Activated naive CD8-positive, alpha-beta T cell treated with anti-CD3 and anti-CD28 coated beads, Interleukin-2, amount 50 U/mL, for 16 hours (primary cell): ENCODE results near the gene LTBP1.

Source experiments
- DNase-seq: peaks from one replicate; pipeline ENCODE4 v3.0.0-alpha.2; 2020; ENCODE audit warnings: low read depth, low spot score

Gene LTBP1

DNA sequence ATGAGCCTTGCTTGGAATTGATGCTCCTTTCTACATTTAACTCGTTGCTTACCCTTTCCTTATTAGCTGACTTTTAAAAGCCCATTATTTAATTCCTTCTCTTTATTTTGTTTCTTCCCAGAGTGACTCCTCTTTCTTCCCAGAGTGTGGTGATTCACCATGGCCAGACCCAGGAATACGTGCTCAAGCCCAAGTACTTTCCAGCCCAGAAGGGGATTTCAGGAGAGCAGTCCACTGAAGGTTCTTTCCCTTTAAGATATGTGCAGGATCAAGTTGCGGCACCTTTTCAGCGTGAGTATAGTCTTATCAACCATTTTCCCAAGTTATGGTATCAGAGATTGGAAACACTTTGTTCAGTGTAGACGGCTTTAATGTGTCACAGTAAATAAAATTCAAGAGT lies 163.7 kb downstream of the LTBP1 start:
- no peak for DNase-seq

DNA sequence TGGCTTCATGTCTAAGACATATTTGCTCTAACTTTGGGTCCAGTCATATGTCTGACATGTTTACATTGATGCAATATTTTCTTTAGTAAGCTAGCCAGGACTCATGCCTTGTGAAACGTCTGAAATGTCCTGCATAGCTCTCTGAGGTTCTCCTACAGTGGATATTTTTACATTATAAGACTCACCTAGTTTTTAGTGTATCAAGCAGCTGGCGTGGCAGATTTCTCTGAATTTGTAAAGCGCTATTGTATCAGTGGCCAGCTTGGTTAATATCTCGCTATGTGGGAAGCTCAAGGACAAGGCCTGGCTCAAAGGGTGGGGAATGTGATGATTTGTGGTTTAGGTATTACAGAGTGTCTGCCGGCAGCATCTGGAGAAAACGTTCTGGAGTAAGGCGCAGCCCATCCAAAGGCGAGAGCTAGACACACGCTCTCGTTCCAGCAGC lies 164.3 kb downstream of the LTBP1 start:
- DNase-seq, result no peak

- no peak for DNase-seq
Measured at GRCh38 chr2:33115196-33115595, 168.4 kb downstream of the LTBP1 start.

DNA sequence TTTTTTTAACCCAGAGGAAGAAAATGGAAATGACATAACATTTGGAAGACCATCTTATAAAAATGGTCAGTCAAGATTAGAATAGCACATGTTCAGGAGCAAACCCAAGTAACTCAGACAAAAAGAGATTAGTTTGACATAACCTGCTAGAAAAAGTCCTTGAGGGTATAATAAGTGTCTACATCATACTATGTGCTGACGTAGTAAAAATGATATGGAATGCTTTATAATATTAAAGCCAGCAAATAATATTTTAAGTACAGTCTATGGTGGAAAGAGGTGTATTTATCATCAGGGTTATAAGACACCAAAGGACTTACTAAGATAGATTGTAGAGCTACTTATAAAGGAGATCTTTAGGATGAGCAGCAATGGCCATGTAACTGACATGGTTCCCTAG lies 169.0 kb downstream of the LTBP1 start:
- no peak for DNase-seq

GRCh38 chr2:33116799-33117198 lies 170.0 kb downstream of the LTBP1 start:
- DNase-seq, result no peak

DNA sequence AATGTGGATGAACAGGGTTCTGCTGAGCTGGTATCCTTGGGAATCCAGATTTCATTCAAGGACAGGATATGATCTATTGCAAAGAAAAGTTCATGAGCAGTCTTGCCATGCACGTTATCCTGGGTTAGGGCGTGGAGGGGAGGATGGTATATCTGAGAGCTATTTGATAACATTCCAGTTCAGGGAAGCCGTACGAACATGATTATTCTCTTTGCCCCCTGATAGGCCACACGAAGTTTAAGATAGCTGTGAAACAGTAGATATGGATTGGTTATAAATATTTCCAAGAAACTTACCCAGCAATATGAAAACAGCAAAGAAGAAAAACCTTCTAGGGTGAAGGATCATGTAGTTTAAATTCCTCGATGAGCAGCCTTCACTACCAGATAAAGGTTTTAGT lies 171.9 kb downstream of the LTBP1 start:
- DNase-seq, result no peak

- no peak for DNase-seq
Measured at GRCh38 chr2:33121416-33121815, 174.7 kb downstream of the LTBP1 start.

DNA sequence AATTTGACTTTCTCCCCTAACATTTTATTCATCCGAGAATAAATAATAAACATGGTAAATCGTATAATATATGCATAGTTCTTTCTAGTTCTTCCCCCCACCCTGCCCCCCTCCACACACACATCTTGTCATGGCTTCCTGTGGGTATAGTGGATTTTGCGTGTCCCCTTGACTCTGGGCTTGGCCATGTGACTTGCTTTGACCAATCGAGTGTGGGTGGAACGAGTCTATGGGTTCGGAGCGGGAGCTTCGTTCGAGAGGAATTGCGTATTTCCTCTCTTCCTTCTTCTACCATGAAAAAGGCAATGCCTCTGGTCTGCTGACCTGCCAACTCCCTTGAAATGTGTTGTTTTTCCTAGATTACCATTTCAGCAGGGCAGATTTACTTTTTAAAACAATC lies 175.2 kb downstream of the LTBP1 start:
- no peak for DNase-seq

DNA sequence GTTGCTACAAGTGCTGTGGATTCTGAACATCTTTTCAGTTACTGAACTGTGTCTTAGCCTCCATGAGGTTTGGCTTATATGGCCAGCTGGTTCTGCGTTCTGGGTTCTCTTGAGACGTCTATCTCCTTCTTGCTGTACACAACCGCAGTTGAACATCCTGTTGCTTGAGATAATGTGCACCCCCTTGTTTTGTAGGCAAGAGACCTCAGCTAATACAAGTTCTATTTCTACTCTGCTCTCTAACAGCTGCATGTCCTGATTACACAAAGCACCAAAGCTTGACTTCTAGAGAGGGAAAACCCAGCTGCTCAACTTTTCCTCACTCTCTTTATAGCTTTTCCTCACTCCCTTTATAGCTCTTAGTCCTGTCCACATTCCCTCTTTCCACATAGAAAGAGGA lies 176.0 kb downstream of the LTBP1 start:
- no peak for DNase-seq

- DNase-seq, result no peak
Measured at GRCh38 chr2:33123216-33123615, 176.5 kb downstream of the LTBP1 start.

DNA sequence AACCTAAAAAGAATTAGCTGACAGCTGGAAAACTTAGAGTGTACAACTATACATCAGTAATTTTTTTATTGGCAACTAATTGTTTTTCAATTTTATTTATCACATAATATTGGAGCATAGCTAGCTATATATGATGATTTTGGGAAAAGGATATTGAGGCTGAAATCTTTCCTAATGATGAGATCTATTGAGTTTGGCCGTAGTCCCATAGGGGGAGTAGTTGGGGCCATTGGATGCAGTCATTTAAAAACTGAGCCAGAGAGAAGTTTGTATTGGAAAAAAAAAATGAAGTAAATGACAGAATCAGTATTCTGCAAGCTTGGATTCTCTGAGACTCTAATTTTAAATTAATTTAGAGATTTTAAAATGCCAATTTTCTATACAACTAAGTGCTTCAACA lies 179.8 kb downstream of the LTBP1 start:
- DNase-seq, result no peak

- DNase-seq, result no peak
Measured at GRCh38 chr2:33126958-33127357, 180.2 kb downstream of the LTBP1 start.

- no peak for DNase-seq
Measured at GRCh38 chr2:33129263-33130053, 182.7 kb downstream of the LTBP1 start.

GRCh38 chr2:33130054-33130447 lies 183.3 kb downstream of the LTBP1 start:
- DNase-seq, result no peak

DNA sequence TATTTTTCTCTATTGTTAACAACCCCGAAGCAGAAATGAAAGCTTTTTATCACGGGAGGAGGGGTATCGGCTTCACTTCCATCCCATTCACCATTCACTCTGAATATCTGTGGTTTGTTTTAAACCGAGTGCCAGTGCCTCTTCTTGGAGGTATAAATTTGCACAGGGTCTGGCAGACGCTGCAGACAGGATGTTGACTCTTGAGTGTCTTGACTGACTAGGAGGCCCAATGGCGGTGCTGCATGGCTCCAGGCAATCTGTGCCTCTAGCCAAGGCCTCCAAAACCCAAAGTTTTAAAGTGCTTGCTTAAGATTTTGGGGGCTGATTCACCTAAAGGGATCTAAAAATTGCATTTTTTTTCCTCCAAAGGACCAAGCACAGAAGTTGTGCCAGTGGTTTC lies 183.8 kb downstream of the LTBP1 start:
- no peak for DNase-seq

DNA sequence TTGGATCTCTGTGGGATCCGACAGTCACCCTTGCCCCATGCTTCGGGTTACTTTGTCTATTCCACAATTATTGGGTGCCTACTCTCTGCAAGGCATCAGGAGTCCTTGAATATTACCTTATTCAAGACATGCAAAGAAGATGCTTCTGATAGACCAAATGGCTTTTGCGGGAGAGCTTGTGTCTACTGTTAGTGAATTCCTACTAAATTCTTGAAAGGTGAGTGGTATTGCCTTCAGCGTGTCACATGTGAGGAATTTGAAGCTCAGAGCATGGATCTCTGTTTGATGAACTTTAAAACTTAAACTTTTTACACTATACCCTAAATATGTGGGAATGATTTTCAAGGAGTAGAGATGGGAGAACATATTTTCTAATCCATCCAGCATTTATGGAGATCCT lies 184.4 kb downstream of the LTBP1 start:
- DNase-seq, result no peak

- DNase-seq, result no peak
Measured at GRCh38 chr2:33131749-33132148, 185.0 kb downstream of the LTBP1 start.

DNA sequence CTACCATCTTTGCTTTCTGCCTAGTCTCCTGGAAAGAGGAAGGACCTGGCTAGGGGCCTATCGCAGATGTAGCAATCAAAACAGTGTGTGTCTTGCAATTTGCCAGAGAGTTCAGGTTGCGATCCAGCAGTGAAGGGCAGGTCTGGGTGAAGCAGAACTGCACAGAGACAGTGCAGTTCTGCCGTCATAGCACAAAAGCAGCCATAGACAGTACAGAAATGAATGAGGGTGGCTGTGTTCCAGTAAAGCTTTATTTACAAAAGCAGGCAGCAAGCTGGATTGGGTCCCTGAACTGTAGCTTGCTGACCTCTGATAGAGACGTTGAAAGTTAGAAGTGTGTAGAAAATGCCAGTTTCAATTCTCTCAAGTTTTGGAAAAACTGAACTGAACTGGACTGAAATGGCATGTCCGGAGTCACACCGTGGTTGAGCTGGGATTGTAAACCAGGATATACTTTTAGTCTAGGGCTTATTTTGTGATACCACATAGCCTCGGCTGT lies 186.8 kb downstream of the LTBP1 start:
- no peak for DNase-seq

- DNase-seq, result no peak
Measured at GRCh38 chr2:33134086-33134771, 187.5 kb downstream of the LTBP1 start.

DNA sequence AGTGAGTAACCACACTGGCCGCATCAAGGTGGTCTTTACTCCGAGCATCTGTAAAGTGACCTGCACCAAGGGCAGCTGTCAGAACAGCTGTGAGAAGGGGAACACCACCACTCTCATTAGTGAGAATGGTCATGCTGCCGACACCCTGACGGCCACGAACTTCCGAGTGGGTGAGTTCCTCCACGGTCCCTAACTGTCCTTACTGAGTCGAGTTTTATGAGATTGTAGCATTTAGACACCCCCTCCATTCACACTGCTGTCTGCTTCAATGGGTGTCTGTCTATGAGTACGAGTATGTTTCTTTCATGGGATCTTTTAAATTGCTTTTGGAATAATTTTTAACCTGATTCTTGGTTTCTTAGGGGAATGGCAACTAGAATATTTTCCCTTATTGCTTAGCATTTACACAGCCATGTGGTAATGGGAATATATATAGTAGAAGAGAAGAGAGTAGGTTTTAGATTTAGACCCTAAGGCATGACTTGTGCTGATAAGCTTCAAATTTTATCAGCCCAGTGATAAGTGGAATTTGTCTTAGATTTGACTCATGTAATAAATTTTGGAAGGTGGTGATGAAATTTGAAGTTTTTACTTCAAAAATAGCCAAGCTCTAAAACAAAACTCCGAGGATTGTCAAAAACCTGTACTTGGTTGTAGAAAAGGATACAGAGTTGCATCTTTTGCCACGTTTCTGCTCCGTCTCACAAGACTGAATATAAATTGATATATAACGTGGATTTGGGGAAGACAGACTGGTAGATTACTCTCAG lies 188.2 kb downstream of the LTBP1 start:
- DNase-seq, result no peak

- no peak for DNase-seq
Measured at GRCh38 chr2:33135645-33136044, 188.9 kb downstream of the LTBP1 start.

DNA sequence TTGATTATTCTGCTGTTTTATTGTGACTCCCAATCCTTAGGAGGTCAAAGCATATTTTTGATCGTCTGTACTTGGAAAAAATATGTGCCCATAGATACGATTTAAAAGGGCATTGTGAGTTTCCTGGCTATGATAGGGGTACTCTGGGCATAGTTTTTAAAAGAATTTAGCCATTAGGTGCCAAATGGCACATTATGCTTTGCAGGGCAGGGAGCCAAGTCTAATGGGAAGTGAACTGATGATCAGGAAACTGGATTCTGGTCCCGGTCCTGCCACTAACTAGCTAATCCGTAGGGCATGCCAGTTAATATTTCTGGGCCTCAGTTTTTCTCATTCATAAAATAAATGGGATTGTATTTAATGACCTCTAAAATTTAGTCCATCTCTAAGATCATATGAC lies 189.3 kb downstream of the LTBP1 start:
- DNase-seq, result no peak
